H1 (cell line): ENCODE results near the gene LSM14B. TPM values are rescaled to one million over a fixed set of nuclear protein-coding genes. Genes with fewer than 3 reads are reported as not detected.

Experiments used
- CTCF ChIA-PET: fragments of 300-600 bp; sonication (Branson Sonifier 250); formaldehyde crosslinking; loops from one replicate; lab custom pipeline; 2021; ENCODE audit not compliant: partially characterized antibody; lab: Charles Lee
- POLR2A ChIA-PET: fragments of 300-600 bp; sonication (Branson Sonifier 250); formaldehyde crosslinking; loops from one replicate; lab custom pipeline; 2021; ENCODE audit warnings: inconsistent platforms; ENCODE audit not compliant: partially characterized antibody; lab: Charles Lee
- DNase-seq, 2 experiments: peaks; one replicate each; pipeline versions ENCODE4 v3.0.0 to v3.0.0-alpha.2; 2010 to 2022; ENCODE audit warnings: low spot score in 2 of 2, low read depth in 1 of 2, mixed read lengths in 1 of 2
- FAIRE-seq: peaks from 2 replicates; lab custom pipeline; 2011; peaks lifted over from hg19 to GRCh38; lab: Jason Lieb, UNC
- H2AFZ ChIP-seq: 2 replicates; pipeline ENCODE4 v1.8.1; 2012; ENCODE audit warnings: low read length, inconsistent platforms
- H2AK5ac ChIP-seq: 2 replicates; pipeline ENCODE4 v1.6.1; 2013; ENCODE audit warnings: low read depth, low read length
- H2BK120ac ChIP-seq: replicated peaks from 2 replicates; pipeline ENCODE3; 2013; ENCODE audit warnings: low read depth, low read length, inconsistent platforms
- H2BK12ac ChIP-seq: 2 replicates; pipeline ENCODE4 v1.6.1; 2013; ENCODE audit warnings: low read depth, low read length
- H2BK15ac ChIP-seq: 2 replicates; pipeline ENCODE4 v1.6.1; 2013; ENCODE audit warnings: low read length
- H2BK20ac ChIP-seq: 2 replicates; pipeline ENCODE4 v1.6.1; 2013; ENCODE audit warnings: low read length
- H2BK5ac ChIP-seq: 2 replicates; pipeline ENCODE4 v1.6.1; 2013; ENCODE audit warnings: low read depth, low read length
- H3K14ac ChIP-seq: 2 replicates; pipeline ENCODE4 v1.6.1; 2013; ENCODE audit warnings: inconsistent platforms; ENCODE audit not compliant: insufficient read length
- H3K18ac ChIP-seq: 2 replicates; pipeline ENCODE4 v1.6.1; 2013; ENCODE audit warnings: low read length; ENCODE audit errors: extremely low read depth
- H3K23ac ChIP-seq: 2 replicates; pipeline ENCODE4 v1.6.1; 2013; ENCODE audit warnings: inconsistent platforms; ENCODE audit not compliant: insufficient read length
- H3K23me2 ChIP-seq: 2 replicates; pipeline ENCODE4 v1.6.1; 2013; ENCODE audit warnings: low read depth, low read length
- H3K27ac ChIP-seq: 2 replicates; pipeline ENCODE4 v1.6.1; 2011; ENCODE audit warnings: low read depth, low read length, inconsistent platforms
- H3K27me3 ChIP-seq, 4 experiments: replicated peaks in 1 of 4; 1 replicate in 1 of 4; 2 replicates in 3 of 4; pipeline versions ENCODE4 v1.6.1 to v1.8.1; 2011 to 2013; ENCODE audit warnings: low read length in 3 of 4, mild to moderate bottlenecking in 3 of 4, inconsistent platforms in 2 of 4, mixed read lengths in 2 of 4, moderate library complexity in 1 of 4; ENCODE audit not compliant: control insufficient read depth in 3 of 4, insufficient read depth in 3 of 4; ENCODE audit errors: extremely low read depth in 1 of 4
- H3K36me3 ChIP-seq, 4 experiments: 2 replicates each; pipeline versions ENCODE4 v1.6.1 to v1.8.1; 2011 to 2013; ENCODE audit warnings: mild to moderate bottlenecking in 4 of 4, low read length in 3 of 4, moderate library complexity in 2 of 4, control low read depth in 1 of 4, inconsistent platforms in 1 of 4; ENCODE audit not compliant: insufficient read depth in 4 of 4, control insufficient read depth in 2 of 4
- H3K4ac ChIP-seq: replicated peaks from 2 replicates; pipeline ENCODE3; 2013; ENCODE audit warnings: low read length, low read depth, mixed read lengths, inconsistent platforms; ENCODE audit not compliant: insufficient read length
- H3K4me1 ChIP-seq, 4 experiments: replicated peaks in 1 of 4; 1 replicate in 1 of 4; 2 replicates in 3 of 4; pipeline versions ENCODE4 v1.6.1 to v1.8.1; 2011 to 2013; ENCODE audit warnings: low read length in 3 of 4, inconsistent platforms in 2 of 4, mixed read lengths in 1 of 4; ENCODE audit not compliant: insufficient read depth in 4 of 4, control insufficient read depth in 3 of 4
- H3K4me2 ChIP-seq, 2 experiments: 2 replicates each; pipeline versions ENCODE4 v1.6.1 to v1.8.1; 2011 to 2013; ENCODE audit warnings: low read depth in 2 of 2, low read length in 2 of 2, control low read depth in 1 of 2, inconsistent platforms in 1 of 2, mild to moderate bottlenecking in 1 of 2; ENCODE audit not compliant: insufficient read depth in 1 of 2
- H3K4me3 ChIP-seq, 4 experiments: fragments of 200-600, 300-600 bp in 1 of 4; sonication (generic), shearing (Covaris generic), sonication (Bioruptor Twin) in 1 of 4; 2 replicates each; pipeline versions ENCODE4 v1.5.1 to v1.8.1; 2011 to 2016; ENCODE audit warnings: low read length in 4 of 4, low read depth in 3 of 4, control low read depth in 2 of 4, inconsistent platforms in 2 of 4, mild to moderate bottlenecking in 2 of 4, mixed read lengths in 1 of 4, moderate library complexity in 1 of 4; ENCODE audit not compliant: insufficient read depth in 2 of 4; ENCODE audit errors: extremely low read depth in 1 of 4
- H3K56ac ChIP-seq: replicated peaks from 2 replicates; pipeline ENCODE3; 2013; ENCODE audit warnings: low read depth, mild to moderate bottlenecking, mixed read lengths, low read length, inconsistent platforms; ENCODE audit not compliant: insufficient read length
- H3K79me1 ChIP-seq: 2 replicates; pipeline ENCODE4 v1.6.1; 2013; ENCODE audit warnings: low read depth, low read length, control low read depth
- H3K79me2 ChIP-seq, 2 experiments: 2 replicates each; pipeline versions ENCODE4 v1.6.1 to v1.8.1; 2012 to 2013; ENCODE audit warnings: low read length in 2 of 2, mild to moderate bottlenecking in 2 of 2, inconsistent platforms in 1 of 2; ENCODE audit not compliant: insufficient read depth in 2 of 2, control insufficient read depth in 1 of 2
- H3K9ac ChIP-seq, 4 experiments: replicated peaks in 1 of 4; 1 replicate in 1 of 4; 2 replicates in 3 of 4; pipeline versions ENCODE4 v1.6.1 to v1.8.1; 2011 to 2013; ENCODE audit warnings: low read depth in 3 of 4, low read length in 3 of 4, control low read depth in 2 of 4, mild to moderate bottlenecking in 2 of 4, moderate library complexity in 2 of 4, inconsistent platforms in 1 of 4; ENCODE audit errors: extremely low read depth in 1 of 4
- H3K9me3 ChIP-seq, 2 experiments: 2 replicates each; pipeline versions ENCODE4 v1.6.1 to v1.8.1; 2012 to 2013; ENCODE audit warnings: mild to moderate bottlenecking in 2 of 2, moderate library complexity in 2 of 2, control low read depth in 1 of 2, inconsistent platforms in 1 of 2, low read depth in 1 of 2, low read length in 1 of 2, mixed read lengths in 1 of 2; ENCODE audit not compliant: insufficient read depth in 2 of 2
- H4K20me1 ChIP-seq, 2 experiments: replicated peaks in 1 of 2; 2 replicates each; pipeline versions ENCODE3 to v1.8.1; 2011 to 2013; ENCODE audit warnings: inconsistent platforms in 2 of 2, low read length in 2 of 2, mild to moderate bottlenecking in 1 of 2; ENCODE audit not compliant: insufficient read depth in 2 of 2, control insufficient read depth in 1 of 2
- H4K5ac ChIP-seq: 2 replicates; pipeline ENCODE4 v1.6.1; 2013; ENCODE audit warnings: low read length, low read depth, mixed read lengths, inconsistent platforms; ENCODE audit not compliant: insufficient read length
- H4K8ac ChIP-seq: 2 replicates; pipeline ENCODE4 v1.8.0; 2013; ENCODE audit warnings: mild to moderate bottlenecking, moderate library complexity, low read length, inconsistent platforms; ENCODE audit not compliant: insufficient read depth; ENCODE audit errors: extremely low read depth
- H4K91ac ChIP-seq: replicated peaks from 2 replicates; pipeline ENCODE3; 2013; ENCODE audit warnings: low read length, mixed read lengths, inconsistent platforms; ENCODE audit not compliant: insufficient read length
- ASH2L ChIP-seq: fragments of 200-600, 300-600 bp; sonication (generic); IDR thresholded peaks from one replicate; pipeline ENCODE4 v1.7.1; 2017; ENCODE audit warnings: low read length
- ATF2 ChIP-seq: IDR thresholded peaks from 2 replicates; pipeline ENCODE4 v1.6.1; 2012; ENCODE audit warnings: low read length, inconsistent platforms
- BACH1 ChIP-seq: IDR thresholded peaks from 2 replicates; pipeline ENCODE4 v1.6.1; 2012; ENCODE audit warnings: low read length, improper control_type of control experiment
- BCL11A ChIP-seq, 2 experiments: IDR thresholded peaks; one replicate each; pipeline ENCODE4 v1.6.1; 2011; ENCODE audit warnings: low read depth in 2 of 2, low read length in 2 of 2, mild to moderate bottlenecking in 2 of 2
- CBX5 ChIP-seq: fragments of 300-800, 300-1000 bp; sonication (generic); IDR thresholded peaks from 2 replicates; pipeline ENCODE4 v1.7.1; 2016; ENCODE audit warnings: antibody characterized with exemption, low read length, low read depth
- EGR1 ChIP-seq: IDR thresholded peaks from 2 replicates; pipeline ENCODE4 v1.6.1; 2011; ENCODE audit warnings: low read depth, low read length, borderline replicate concordance
- HDAC2 ChIP-seq, 2 experiments: fragments of 300-600 bp in 1 of 2; sonication (generic) in 1 of 2; IDR thresholded peaks; 2 replicates each; pipeline ENCODE4 v1.6.1; 2011 to 2012; ENCODE audit warnings: low read depth in 2 of 2, low read length in 2 of 2, mild to moderate bottlenecking in 2 of 2, moderate library complexity in 2 of 2, borderline replicate concordance in 1 of 2, inconsistent platforms in 1 of 2
- KDM1A ChIP-seq: fragments of 200-600, 300-600 bp; sonication (generic); IDR thresholded peaks from 2 replicates; pipeline ENCODE4 v1.7.1; 2016; ENCODE audit warnings: mild to moderate bottlenecking, low read length, borderline replicate concordance
- MAX ChIP-seq: IDR thresholded peaks from 2 replicates; pipeline ENCODE4 v1.6.1; 2012; ENCODE audit warnings: inconsistent platforms
- TCF12 ChIP-seq: IDR thresholded peaks from 2 replicates; pipeline ENCODE4 v1.6.1; 2011; ENCODE audit warnings: low read depth, mild to moderate bottlenecking, low read length
- TEAD4 ChIP-seq: IDR thresholded peaks from 2 replicates; pipeline ENCODE4 v1.6.1; 2012; ENCODE audit warnings: low read depth, low read length, inconsistent platforms, mixed read lengths
- WGBS, 2 experiments: shearing (Covaris generic) in 1 of 2; methylation state at CpG; one replicate each; pipeline versions ENCODE4 v1.1.6 to v1.1.7; 2013 to 2015; ENCODE audit warnings: low lambda C conversion rate in 2 of 2, mixed read lengths in 2 of 2, inconsistent platforms in 1 of 2, low coverage in 1 of 2, missing lambda C conversion rate in 1 of 2; ENCODE audit not compliant: insufficient replicate concordance in 2 of 2, insufficient coverage in 1 of 2, insufficient read length in 1 of 2; ENCODE audit errors: extremely low coverage in 1 of 2, missing lambda C conversion rate in 1 of 2; 5-methylcytosine and 5-hydroxymethylcytosine counted together
- polyA plus RNA-seq, 7 experiments: library from polyadenylated mRNA; depleted of rRNA in 3 of 7; stranded (reverse) in 5 of 7; unstranded in 2 of 7; fragments of >200 nt in 5 of 7; fragments of 200-250 nt in 2 of 7; gene quantifications; 1 replicate in 5 of 7; 2 replicates in 1 of 7; 4 replicates in 1 of 7; pipeline versions ENCODE4 v1.2.1 to v1.2.3, GENCODE V29; 2011 to 2013; ENCODE audit warnings: missing spikeins in 2 of 7, mixed read lengths in 2 of 7
- total RNA-seq: library from RNA; stranded (reverse); fragmentation: NEBNext Ultra II Directional; extraction: Animal tissue kit (Norgen Biotek cat#: 25700); gene quantifications from 2 replicates; pipeline ENCODE4 v1.2.1, GENCODE V29; 2021

The LSM14B gene
- total and polyA plus RNA-seq, 2 of the 8 experiments (the other 6 are each of a cell fraction or from before 2014, with no cell fraction given), result 58.3 to 65.6 TPM

- Histone ChIP-seq H3K23me2 (no peaks in the 10 kb centered on the region), H3K79me2 (peaks cover 0 to 15% of the 10 kb centered on the region in 2 experiments; a peak in 2 of 4 replicates), H4K91ac (no peak overlapping the region), H2BK12ac (no peak overlapping the region), H3K4ac (no peak overlapping the region), H3K36me3 (peaks cover 13 to 50% (median 34%) of the 10 kb centered on the region in 4 experiments), H2BK20ac (no peak overlapping the region), H2BK15ac (no peak overlapping the region), H3K79me1 (peaks cover 5% of the 10 kb centered on the region; the same call in 1 of the 2 replicates), H3K27me3 (no peaks in the 10 kb centered on the region), H3K4me3 (no peak overlapping the region), H4K8ac (no peak overlapping the region), H3K18ac (no peak overlapping the region), H3K9me3 (no peaks in the 10 kb centered on the region), H3K4me2 (no peak overlapping the region), H3K27ac (no peak overlapping the region), H3K14ac (no peak overlapping the region), H2BK5ac (no peak overlapping the region), H3K4me1 (no peaks in the 10 kb centered on the region), H2AK5ac (no peak overlapping the region), H4K20me1 (peaks cover 9 to 37% of the 10 kb centered on the region in 2 experiments), H2AFZ (no peak overlapping the region), H2BK120ac (no peak overlapping the region), H3K56ac (no peak overlapping the region), H3K23ac (no peak overlapping the region), H3K9ac (no peak overlapping the region), H4K5ac (no peak overlapping the region)
- ChIA-PET POLR2A (no interaction called here), CTCF (interaction anchor here (2.1 kb wide), 1 partner anchor 10 kb away, joined by 6 read pairs; no protein-coding TSS in a partner anchor)
- 95% methylated on average over 24 of the region's 25 CpGs; no CpG with 5 or more reads in 1 of the 2 experiments for WGBS, 2 experiments
- FAIRE-seq (no peak), DNase-seq (no peak)
- no peak for TF ChIP-seq BCL11A (IDR thresholded peaks at IDR 0.05; ENCODE audit: low read depth in 2 of 2, low read length in 2 of 2)
- TF ChIP-seq KDM1A, result no peak
- no peak for TF ChIP-seq CBX5
- TF ChIP-seq BACH1, result no peak
- TF ChIP-seq EGR1, result no peak
- TF ChIP-seq ASH2L, result no peak
- no peak for TF ChIP-seq ATF2
- TF ChIP-seq HDAC2 (IDR thresholded peaks at IDR 0.05; ENCODE audit: borderline replicate concordance in 1 of 2, low read depth in 2 of 2, low read length in 2 of 2), result no peak
- no peak for TF ChIP-seq MAX
- no peak for TF ChIP-seq TCF12
- TF ChIP-seq TEAD4, result no peak
Observed at GRCh38 chr20:62163485-62163865, 41.2 kb downstream of the LSM14B start.
